GM19240 (cell line): Measurements from ENCODE around the gene COX4I2.
"Not testable (repeated sequence)": the region's sequence is repeated elsewhere in the genome, so short reads cannot be mapped to it uniquely, and the experiment has no call there.

Source experiments
- DNase-seq: peaks from one replicate; pipeline ENCODE4 v3.0.0; 2011; ENCODE audit warnings: low spot score; ENCODE audit not compliant: insufficient read length

COX4I2 gene

DNA sequence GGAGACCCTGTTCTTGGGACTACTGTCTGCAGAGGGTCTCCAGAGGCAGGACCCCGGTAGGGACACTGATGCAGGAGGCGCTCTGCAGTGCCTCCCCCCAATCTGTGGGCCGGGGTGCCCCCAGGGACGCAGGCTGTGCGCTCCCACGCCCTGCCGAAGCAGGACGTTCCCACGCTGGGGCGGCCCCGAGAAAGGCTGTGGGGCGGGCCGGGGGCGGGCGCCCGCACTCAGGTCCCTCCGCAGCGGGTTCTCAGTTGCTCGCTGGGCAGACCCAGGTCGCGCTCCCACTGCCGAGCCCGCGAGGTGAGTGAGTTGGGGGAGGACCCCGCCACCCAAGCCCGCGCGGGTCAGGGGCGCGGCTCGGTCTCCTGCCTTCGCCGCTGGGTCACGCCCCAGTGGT, at the start of gene COX4I2:
Gene COX4I2 (plus strand): TSS at position 253 of the 400 bp plus-strand sequence. CDS start 1,106 bp downstream, outside the sequence.
- no peak for DNase-seq

- no peak for DNase-seq
Measured at GRCh38 chr20:31590717-31591225, 46.9 kb upstream of the COX4I2 start.

DNA sequence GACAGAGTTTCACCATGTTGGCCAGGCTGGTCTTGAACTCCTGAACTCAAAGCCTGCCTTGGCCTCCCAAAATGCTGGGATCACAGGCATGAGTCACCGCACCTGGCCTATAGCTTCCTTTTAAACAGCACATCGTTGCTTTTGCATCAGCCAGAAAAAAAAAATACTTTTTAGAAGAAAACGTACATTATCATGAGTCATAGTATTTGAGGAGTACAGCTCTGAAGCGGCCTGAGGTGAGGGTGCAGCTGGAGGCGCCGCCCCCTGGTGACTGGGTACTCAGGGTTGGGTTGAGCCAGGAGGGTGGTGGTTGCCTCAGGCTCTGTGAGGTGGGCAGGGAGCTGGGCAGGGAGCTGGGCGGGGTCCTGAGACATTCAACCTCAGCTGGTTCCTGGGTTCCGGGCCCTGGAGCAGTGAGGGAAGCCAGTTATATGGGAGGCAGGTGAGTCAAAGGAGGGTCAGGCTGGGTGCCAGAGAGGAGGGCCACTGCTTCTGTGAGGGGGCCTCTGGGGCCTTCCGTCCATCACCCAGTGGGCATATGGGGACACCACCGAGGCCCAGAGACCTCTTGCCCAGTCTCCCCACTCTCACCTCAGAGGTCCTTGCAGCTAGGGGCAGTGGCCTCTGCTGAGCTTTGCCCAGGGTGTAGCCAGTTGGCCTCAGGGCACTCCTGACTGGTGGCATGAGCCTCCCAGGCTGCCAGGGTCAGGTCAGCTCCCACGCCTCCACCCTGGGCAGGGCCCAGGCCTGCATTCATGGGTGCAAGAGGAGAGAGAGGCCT, 44.3 kb upstream of the COX4I2 start:
- no peak for DNase-seq

DNA sequence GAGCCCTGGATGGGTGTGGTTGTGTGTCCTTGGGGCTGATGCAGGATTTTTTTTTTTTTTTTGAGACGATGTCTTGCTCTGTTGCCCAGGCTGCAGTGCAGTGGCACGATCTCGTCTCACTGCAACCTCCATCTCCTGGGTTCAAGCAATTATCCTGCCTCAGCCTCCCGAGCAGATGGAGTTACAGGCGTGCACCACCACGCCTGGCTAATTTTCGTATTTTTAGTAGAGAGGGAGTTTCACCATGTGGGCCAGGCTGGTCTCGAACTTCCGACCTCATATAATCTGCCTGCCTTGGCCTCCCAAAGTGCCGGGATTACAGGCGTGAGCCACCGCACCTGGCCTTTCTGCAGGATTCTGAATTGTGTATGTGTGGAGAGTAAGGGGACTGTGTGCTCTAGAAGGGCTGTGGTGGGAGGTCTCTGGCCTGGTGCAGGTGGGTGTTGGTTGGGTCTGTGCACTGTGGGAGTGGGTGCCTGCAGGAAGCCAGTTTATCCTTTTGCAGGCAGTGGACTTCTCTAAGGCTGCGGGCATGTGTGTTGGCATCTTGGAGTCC, 43.6 kb upstream of the COX4I2 start:
- no peak for DNase-seq

GRCh38 chr20:31594558-31595379, 42.9 kb upstream of the COX4I2 start:
- no peak for DNase-seq

- no peak for DNase-seq
Measured at GRCh38 chr20:31595380-31595653, 42.4 kb upstream of the COX4I2 start.

DNA sequence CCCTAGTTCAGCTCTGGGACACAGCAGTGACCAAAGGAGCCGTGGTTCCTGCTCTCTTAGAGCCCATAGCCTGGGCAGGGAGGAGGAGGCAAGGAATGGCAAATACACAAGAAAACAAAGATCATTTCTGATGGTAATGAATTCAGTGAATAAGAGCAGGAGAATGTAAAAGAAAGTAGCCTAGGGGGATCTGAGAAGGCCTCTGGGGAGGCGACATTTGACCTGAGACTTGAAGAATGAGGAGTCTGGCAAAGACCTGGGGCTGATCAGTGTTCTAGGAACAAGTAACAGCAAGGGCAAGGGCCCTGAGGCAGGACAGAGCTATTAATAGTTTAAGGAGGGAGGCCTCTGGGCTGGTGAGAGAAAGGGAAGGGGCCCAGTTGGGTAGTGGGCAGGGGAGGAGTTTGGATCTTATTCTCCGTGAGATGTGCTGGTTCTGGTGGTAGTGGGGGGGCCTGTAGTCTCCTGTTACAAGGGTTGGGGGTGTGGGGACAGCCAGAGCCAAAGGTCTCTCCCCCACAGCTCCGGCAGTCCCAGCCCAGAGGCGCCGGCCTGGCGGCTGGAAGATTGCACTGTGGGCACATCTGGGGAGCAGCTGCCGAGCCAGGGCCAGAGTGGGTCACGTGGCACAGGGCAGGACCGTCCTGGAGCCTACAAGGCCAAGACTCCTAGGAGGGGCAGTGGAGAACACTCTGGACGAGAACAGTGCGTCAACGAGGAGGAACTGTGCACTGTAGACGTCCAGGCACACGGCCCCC, 41.9 kb upstream of the COX4I2 start:
- no peak for DNase-seq

DNA sequence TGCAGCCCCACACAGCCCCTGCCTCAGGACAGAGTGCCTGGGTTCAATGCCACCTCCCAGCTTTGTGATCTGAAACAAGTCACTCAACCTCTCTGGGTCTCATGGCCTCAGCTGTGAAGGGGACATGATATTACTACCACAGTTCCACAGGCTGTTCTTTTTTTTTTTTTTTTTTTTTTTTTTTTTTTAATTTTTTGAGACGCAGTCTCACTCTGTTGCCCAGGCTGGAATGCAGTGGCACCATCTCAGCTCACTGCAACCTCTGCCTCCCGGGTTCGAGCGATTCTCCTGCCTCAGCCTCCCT, 41.3 kb upstream of the COX4I2 start:
- DNase-seq: not testable (repeated sequence)

DNA sequence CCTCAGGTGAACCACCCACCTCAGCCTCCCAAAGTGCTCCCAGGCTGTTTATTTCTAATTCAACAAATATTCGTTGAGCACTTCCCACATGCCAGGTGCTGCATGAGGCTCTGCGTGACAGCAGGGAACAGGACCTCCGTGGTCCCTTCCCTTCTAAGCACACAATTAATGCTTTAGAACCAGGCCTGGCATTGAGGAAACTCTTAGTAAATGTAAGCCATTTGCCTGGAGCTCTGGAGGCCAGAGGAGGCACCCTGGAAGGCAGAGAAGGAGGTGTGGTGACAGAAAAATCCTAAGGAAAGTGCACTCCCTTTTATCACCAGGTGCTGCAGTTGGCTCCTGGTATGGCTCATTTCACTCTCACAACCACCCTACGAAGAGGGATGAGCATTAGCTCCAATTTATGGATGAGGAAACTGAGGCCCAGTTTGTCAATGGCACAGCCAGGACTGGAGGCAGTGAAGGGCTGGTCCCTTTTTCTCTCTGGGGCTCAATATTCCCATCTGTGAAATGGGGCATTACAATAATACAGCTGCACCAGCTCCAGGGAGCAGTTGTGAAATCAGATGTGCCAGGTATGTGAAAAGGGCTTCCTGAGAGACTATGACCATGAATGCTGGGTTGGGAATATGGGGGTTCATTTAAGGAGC, 40.8 kb upstream of the COX4I2 start:
- no peak for DNase-seq

GRCh38 chr20:31597481-31597855, 40.2 kb upstream of the COX4I2 start:
- no peak for DNase-seq

DNA sequence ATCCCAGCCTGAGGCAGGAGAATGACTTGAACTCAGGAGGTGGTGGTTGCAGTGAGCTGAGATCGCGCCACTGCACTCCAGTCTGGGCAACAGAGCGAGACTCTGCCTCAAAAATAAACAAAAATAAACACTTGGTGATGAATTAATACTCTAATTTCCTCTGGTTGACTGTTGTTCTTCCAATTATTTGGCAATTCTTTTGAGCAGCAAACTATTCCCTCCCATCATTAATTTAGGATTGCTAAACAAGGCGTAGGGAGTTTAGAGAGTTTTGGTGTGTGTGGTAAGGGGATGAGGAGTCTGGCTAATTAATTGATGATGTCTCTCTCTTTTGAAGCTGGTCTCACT, 35.3 kb upstream of the COX4I2 start:
- no peak for DNase-seq

DNA sequence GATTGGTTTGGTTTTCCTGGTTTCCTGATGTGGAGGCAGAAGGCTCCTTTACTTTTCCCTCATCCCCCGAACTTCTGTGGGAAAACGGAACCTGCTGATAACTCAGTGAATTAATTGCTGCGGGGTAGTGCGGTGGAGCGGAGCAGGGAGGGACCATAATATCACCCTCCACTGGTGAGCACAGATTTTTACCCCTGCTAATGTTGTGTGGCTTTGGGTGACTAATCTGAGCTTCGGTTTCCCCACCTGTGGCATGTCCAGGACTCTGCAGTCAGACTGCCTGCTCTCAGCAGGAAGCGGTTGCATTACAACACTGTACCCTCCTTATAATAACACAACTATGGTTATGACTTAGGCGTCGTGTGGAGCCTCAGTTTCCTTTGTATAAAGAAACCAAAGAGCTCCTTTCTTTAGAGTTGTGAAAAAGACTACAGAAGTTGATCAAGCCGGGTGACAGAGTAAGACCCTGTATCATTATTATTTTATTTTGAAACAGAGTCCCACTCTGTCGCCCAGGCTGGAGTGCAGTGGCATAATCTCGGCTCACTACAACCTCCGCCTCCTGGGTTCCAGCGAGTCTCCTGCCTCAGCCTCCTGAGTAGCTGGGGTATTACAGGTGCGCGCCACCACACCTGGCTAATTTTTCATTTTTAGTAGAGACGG, 34.8 kb upstream of the COX4I2 start:
- peak; percentile 57 for DNase-seq

- peak; percentile 89 for DNase-seq
Measured at GRCh38 chr20:31603822-31604566, 33.7 kb upstream of the COX4I2 start.

- DNase-seq: no peak
Measured at GRCh38 chr20:31604567-31605030, 33.1 kb upstream of the COX4I2 start.

DNA sequence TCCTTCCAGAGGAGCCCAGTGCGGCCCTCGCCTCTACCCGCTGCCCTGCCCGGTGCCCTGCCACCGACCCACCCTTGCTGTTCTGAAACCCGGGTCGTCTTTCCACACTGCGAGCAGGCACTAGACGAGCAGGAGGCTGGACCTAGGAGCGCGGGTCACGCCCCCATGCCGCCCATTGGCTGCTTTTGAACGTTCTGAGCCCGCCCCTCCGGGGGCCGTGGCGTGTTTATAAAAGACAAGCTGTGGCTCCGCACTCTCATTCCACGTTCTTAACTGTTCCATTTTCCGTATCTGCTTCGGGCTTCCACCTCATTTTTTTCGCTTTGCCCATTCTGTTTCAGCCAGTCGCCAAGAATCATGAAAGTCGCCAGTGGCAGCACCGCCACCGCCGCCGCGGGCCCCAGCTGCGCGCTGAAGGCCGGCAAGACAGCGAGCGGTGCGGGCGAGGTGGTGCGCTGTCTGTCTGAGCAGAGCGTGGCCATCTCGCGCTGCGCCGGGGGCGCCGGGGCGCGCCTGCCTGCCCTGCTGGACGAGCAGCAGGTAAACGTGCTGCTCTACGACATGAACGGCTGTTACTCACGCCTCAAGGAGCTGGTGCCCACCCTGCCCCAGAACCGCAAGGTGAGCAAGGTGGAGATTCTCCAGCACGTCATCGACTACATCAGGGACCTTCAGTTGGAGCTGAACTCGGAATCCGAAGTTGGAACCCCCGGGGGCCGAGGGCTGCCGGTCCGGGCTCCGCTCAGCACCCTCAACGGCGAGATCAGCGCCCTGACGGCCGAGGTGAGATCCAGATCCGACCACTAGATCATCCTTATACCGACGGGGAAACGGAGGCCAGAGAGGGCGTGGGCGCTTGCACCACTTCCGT, 32.4 kb upstream of the COX4I2 start, which contains the start of gene ID1:
Gene ID1 (plus strand): TSS at position 259 of the 871 bp plus-strand sequence. CDS start 99 bp downstream, at position 358.
- DNase-seq: peak; percentile 84

DNA sequence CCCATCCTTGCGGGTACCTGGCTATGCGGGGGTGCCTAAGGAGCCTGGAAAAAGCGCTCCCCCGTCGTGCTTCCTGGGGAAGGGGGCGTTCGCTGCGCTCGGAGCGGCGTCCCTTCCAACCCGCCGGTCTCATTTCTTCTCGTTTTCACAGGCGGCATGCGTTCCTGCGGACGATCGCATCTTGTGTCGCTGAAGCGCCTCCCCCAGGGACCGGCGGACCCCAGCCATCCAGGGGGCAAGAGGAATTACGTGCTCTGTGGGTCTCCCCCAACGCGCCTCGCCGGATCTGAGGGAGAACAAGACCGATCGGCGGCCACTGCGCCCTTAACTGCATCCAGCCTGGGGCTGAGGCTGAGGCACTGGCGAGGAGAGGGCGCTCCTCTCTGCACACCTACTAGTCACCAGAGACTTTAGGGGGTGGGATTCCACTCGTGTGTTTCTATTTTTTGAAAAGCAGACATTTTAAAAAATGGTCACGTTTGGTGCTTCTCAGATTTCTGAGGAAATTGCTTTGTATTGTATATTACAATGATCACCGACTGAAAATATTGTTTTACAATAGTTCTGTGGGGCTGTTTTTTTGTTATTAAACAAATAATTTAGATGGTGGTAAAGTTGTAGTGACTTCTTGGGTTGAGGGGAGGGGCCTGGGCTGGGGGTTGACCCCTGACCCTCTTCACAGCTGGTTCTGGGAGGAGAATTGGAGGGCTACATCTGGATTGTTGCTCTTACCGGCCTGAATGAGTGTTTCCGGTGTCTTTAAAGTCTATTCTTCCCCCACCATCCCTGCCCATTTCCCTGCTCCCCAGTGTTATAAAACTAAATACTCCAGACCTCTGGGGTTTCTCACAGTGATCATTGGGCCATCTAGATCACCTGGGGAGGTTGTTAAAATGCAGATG, 31.6 kb upstream of the COX4I2 start:
- DNase-seq: no peak

DNA sequence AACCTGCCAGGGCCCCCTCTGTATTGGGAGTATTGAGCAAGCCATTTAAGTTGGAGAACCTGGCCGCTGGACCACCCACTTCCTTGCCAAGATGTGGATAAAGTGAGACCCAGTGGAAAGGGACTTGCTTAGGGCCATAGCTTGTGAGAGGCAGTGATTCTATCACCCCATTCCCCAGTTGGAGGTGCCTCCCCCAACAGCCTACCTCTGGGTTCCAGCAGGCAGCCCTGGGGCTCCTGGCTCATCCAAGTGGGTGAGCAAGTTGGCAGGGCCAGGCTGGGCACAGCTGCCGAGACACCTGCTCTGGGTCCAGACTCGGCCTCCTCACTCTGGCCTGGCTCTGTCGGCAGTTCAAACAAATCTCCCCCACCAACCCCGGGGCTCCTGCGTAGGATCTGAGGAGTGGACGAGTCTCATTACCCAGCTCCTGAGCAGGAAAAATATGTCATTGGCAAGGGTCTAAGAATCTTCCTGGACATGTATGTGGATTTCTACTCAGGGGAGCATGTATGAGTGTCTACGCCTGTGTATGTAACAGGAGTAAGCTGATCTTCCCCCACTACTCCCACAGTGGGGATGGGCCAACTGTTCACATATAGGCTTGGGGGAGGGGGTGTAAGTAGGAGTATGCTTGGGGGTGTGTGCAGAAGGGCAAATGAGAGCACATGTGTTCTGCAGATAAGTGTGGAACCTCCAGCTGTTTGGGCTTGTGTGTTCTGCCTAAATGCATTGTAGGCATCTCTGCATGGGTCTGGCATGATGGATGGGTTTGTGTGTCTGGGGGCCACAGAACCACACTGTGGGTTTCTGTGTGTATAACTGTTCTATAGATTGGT, 30.7 kb upstream of the COX4I2 start:
- DNase-seq: no peak
